DMS53 treated with DMSO at 0.1 percent for 48 hours (cell line): ENCODE data around the gene PHC3.
"Not testable (repeated sequence)": the region's sequence is repeated elsewhere in the genome, so short reads cannot be mapped to it uniquely, and the experiment has no call there.

Source experiments
- DNase-seq: peaks from one replicate; lab custom pipeline; 2025; ENCODE audit not compliant: unreplicated experiment; lab: John Stamatoyannopoulos, UW

Gene PHC3

DNA sequence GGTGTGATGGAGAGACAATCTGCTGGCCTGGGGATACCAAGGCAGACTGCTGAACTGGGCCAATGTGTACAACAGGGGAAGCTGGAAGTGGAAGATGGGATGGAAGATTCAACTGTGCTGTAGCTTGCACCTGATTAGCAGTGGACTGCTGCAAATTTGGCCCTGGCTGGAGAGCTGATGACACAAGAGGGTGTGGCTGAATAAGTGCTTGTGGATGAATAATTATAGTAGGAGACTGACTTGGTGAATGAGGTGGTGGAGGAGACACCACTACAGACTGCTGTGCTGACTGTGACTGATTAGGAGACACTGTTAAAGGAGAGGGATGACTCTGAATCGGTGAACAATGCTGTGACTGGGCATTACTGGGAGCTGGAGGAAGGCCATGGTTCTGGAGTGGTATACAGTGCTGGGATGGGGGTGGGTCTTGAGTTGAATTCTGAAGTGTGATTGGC is 52.5 kb downstream of the PHC3 start:
- DNase-seq: no peak

GRCh38 chr3:170128259-170128976 is 53.1 kb downstream of the PHC3 start:
- DNase-seq: no peak

DNA sequence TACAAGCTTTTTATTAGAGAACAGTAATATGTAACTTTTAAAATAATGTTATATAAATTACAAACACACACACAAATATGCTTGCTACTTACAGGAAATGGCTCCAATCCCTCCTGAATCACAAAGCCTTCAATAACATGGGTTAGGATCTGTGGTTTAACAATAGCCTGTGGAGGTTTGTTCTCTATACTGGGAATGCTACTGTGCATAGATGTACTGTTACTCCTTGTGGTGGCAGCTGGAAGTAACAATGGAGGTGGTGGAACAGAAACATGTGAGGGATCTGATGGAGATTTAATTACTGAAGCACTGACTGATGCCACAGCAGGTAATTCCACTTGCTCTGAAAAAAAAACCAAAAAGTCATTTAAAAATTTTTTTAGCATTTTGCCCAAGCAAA is 64.4 kb downstream of the PHC3 start:
- DNase-seq: no peak

DNA sequence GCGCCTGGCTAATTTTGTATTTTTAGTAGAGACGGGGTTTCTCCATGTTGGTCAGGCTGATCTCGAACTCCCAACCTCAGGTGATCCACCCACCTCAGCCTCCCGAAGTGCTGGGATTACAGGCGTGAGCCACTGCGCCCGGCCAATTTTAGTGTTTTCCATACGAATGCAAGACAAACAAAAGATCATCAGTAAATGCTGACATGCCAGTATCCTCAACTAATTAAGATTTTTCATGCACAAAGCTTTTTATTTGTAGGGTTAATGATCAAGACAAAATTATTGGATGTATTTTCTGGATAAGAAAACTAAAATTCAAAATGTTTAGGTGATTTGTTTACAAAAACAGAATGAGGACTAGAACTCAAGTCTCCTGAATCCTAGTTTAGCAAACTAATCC is 67.4 kb downstream of the PHC3 start:
- not testable (repeated sequence) for DNase-seq

DNA sequence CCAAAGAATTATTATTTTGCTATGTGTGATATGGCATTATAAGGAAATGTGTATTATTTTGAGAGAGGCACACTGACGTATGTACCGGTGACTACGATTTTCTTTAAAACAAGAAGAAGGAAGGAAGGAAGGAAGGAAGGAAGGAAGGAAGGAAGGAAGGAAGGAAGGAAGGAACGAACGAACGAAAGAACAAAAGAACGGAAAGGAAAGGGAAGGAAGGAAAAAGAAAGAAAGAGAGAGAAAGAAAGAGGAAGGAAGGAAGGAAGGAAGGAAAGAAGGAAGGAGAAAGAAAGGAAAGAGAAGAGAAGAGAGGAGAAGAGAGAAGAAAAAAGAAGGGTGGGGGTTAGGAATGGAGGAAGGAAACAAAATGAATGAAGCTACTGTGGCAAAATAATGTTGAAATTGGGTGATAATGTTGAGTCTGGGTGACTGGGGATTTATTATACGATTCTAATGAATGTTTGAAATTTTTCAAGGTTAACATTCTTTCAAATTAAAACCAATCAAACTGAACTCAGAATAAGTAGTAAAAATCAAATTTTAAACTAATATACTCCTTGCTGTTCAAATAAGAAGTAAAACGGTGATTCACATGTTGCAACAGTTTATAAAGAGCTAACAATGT is 70.3 kb downstream of the PHC3 start:
- DNase-seq: no peak

- DNase-seq: no peak
These were observed 71.8 kb downstream of the PHC3 start for GRCh38 chr3:170109579-170110293.

GRCh38 chr3:170108955-170109354 is 72.6 kb downstream of the PHC3 start:
- no peak for DNase-seq

GRCh38 chr3:170107941-170108340 is 73.6 kb downstream of the PHC3 start:
- DNase-seq: no peak

DNA sequence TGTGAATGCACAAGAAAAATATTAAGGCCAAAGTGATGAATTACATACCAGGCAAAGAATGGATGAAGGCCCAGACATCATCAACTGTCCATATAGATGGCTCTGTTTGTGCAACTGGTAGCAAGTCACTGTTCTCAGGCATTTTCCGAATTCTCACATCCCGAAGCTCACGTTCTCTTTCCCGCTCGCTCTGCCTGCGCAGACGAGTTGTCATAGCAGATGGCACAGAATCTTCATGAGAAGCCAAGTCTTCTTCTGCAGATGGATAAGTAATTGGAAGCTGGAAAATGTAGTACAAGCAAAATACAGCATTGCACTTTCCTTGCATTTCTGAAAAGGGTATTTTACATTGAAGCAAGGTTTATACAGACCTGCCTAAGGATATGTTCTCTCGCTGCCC is 79.1 kb downstream of the PHC3 start:
- DNase-seq: no peak

- DNase-seq: no peak
These were observed 80.6 kb downstream of the PHC3 start for GRCh38 chr3:170100944-170101343.

GRCh38 chr3:170098753-170099152 is 82.8 kb downstream of the PHC3 start:
- DNase-seq: no peak

DNA sequence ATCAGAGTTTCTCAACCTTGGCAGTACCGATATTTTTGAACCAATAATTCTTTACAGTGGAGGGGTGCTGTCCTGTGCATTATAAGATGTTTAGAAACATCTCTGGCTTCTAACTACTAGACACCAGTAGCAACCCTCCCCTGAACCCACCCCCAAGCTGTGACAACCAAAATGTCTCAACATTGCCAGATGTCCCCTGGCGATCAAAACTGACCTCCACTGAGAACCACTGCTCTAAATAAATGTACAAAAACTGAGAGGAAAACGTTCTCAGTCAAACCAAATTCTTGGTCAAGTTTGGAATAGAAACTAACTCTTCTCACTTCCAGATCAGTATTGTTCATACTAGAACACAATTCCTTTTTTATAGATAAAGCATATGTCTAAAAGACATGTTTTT is 85.2 kb downstream of the PHC3 start:
- no peak for DNase-seq

- no peak for DNase-seq
These were observed 85.8 kb downstream of the PHC3 start for GRCh38 chr3:170095771-170096170.

- no peak for DNase-seq
These were observed 88.6 kb downstream of the PHC3 start for GRCh38 chr3:170092907-170093306.

GRCh38 chr3:170090601-170090981 is 90.9 kb downstream of the PHC3 start:
- DNase-seq: no peak

DNA sequence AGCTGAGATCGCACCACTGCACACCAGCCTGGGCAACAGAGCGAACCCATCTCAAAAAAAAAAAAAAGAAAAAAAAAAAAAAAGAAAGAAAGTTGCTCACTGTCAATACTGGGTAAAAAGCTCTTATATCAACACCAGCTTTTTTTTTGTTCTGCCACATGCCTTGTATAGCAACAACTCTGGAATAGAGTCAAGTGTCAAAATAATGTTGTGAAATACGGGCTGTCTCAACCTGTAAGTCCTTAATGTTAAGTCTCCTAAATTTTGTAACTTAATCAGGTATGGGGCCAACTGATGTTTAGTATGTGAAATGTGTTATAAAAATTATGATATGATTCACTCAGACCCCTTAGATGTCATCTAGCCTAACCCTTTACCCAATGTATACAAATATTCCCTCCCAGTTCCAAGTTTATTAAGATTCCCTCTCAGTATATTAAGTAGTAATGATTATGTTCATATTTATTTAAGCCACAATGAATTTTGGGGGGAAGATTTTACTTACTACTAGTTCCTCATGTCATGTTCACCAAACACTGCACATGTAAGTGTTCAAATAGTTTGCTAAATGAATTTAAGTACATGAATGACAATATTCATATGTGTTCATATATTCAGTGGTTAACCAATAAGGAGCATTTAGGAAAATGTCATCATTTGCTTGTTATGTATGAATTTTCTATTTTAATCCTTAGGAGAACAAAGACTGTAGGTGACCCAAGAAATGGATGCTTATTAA is 91.5 kb downstream of the PHC3 start:
- DNase-seq: no peak

DNA sequence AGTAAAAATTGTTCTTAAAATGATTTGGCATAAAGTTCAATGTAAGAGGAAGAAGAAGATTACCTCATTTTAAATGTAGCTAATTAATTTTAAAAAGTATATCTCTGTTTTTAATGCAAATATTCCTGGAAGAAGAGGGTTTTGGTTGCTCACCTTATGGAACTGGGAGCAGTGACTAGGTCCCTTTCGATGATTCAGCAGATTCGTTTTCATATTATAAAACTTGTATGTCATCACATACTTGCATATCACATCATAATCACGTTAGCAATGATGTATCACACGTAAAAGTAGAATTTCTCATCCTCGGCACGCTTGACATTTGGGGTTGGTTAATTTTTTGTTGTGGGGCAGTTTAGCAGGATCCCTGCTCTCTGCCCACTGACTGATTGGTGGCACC is 96.1 kb downstream of the PHC3 start:
- no peak for DNase-seq

- no peak for DNase-seq
These were observed 98.2 kb downstream of the PHC3 start for GRCh38 chr3:170083343-170083742.

- DNase-seq: no peak
These were observed 100.3 kb downstream of the PHC3 start for GRCh38 chr3:170081079-170081741.

- DNase-seq: no peak
These were observed 100.9 kb downstream of the PHC3 start for GRCh38 chr3:170080605-170081004.
